Neuronal stem cell (in vitro differentiated cells): ENCODE measurements around the gene FAM120B.

Source experiments
- DNase-seq: peaks from one replicate; pipeline ENCODE4 v3.0.0-alpha.2; 2013; ENCODE audit warnings: low spot score
- H2AFZ ChIP-seq: one replicate; pipeline ENCODE4 v1.6.1; 2013; ENCODE audit warnings: mild to moderate bottlenecking, low read length, inconsistent platforms
- H2AK5ac ChIP-seq: 2 replicates; pipeline ENCODE4 v1.6.1; 2013; ENCODE audit warnings: low read depth, mild to moderate bottlenecking, inconsistent platforms, low read length, moderate library complexity, mixed read lengths
- H2BK120ac ChIP-seq: 2 replicates; pipeline ENCODE4 v1.6.1; 2013; ENCODE audit warnings: low read depth, mild to moderate bottlenecking, inconsistent platforms, low read length, moderate library complexity, mixed read lengths
- H2BK12ac ChIP-seq: one replicate; pipeline ENCODE4 v1.6.1; 2013; ENCODE audit warnings: low read length, inconsistent platforms
- H2BK15ac ChIP-seq: 2 replicates; pipeline ENCODE4 v1.6.1; 2013; ENCODE audit warnings: mild to moderate bottlenecking, low read length, inconsistent platforms, mixed read lengths
- H2BK5ac ChIP-seq: one replicate; pipeline ENCODE4 v1.6.1; 2013; ENCODE audit warnings: inconsistent platforms, mild to moderate bottlenecking, low read length, moderate library complexity
- H3K14ac ChIP-seq: one replicate; pipeline ENCODE4 v1.6.1; 2013; ENCODE audit warnings: low read length, inconsistent platforms
- H3K18ac ChIP-seq: 2 replicates; pipeline ENCODE4 v1.6.1; 2013; ENCODE audit warnings: low read length, inconsistent platforms
- H3K23ac ChIP-seq: 2 replicates; pipeline ENCODE4 v1.6.1; 2013; ENCODE audit warnings: low read depth, mild to moderate bottlenecking, mixed read lengths, low read length, inconsistent platforms; ENCODE audit not compliant: poor library complexity
- H3K27ac ChIP-seq: replicated peaks from 3 replicates; pipeline ENCODE4 v1.5.1; 2013; ENCODE audit warnings: low read length, inconsistent platforms
- H3K27me3 ChIP-seq, 3 experiments: 2 replicates each; pipeline ENCODE4 v1.6.1; 2013; ENCODE audit warnings: low read length in 3 of 3, mild to moderate bottlenecking in 2 of 3, inconsistent platforms in 1 of 3, low read depth in 1 of 3, mixed read lengths in 1 of 3, moderate library complexity in 1 of 3; ENCODE audit not compliant: control insufficient read depth in 3 of 3, insufficient read depth in 3 of 3
- H3K36me3 ChIP-seq, 2 donors: replicated peaks in 1 of 2; 2 replicates each; pipeline ENCODE4 v1.6.1; 2013; ENCODE audit warnings: low read length in 2 of 2; ENCODE audit not compliant: control insufficient read depth in 2 of 2, insufficient read depth in 2 of 2
- H3K4ac ChIP-seq: 2 replicates; pipeline ENCODE4 v1.6.1; 2013; ENCODE audit warnings: inconsistent platforms, mild to moderate bottlenecking, low read length, moderate library complexity
- H3K4me1 ChIP-seq, 2 donors: 1 replicate in 1 of 2; 2 replicates in 1 of 2; pipeline ENCODE4 v1.6.1; 2013; ENCODE audit warnings: low read length in 2 of 2, low read depth in 1 of 2; ENCODE audit not compliant: control insufficient read depth in 2 of 2, insufficient read depth in 1 of 2
- H3K4me2 ChIP-seq: one replicate; pipeline ENCODE4 v1.6.1; 2013; ENCODE audit warnings: mild to moderate bottlenecking, low read length, inconsistent platforms; ENCODE audit not compliant: insufficient read depth, poor library complexity, severe bottlenecking
- H3K4me3 ChIP-seq, 2 donors: 2 replicates each; pipeline ENCODE4 v1.5.1; 2013; ENCODE audit warnings: low read length in 2 of 2, mild to moderate bottlenecking in 2 of 2, inconsistent platforms in 1 of 2, moderate library complexity in 1 of 2
- H3K79me1 ChIP-seq: one replicate; pipeline ENCODE4 v1.6.1; 2013; ENCODE audit warnings: low read depth, mild to moderate bottlenecking, inconsistent platforms, low read length, moderate library complexity
- H3K9ac ChIP-seq: one replicate; pipeline ENCODE4 v1.6.1; 2013; ENCODE audit warnings: mild to moderate bottlenecking, low read depth, low read length, inconsistent platforms; ENCODE audit not compliant: poor library complexity
- H3K9me3 ChIP-seq, 2 donors: replicated peaks in 1 of 2; 2 replicates each; pipeline versions ENCODE3 to v1.6.1; 2013; ENCODE audit warnings: low read length in 2 of 2, mild to moderate bottlenecking in 2 of 2, inconsistent platforms in 1 of 2, low read depth in 1 of 2, mixed read lengths in 1 of 2, moderate library complexity in 1 of 2; ENCODE audit not compliant: control insufficient read depth in 2 of 2, insufficient read depth in 1 of 2
- H4K8ac ChIP-seq: one replicate; pipeline ENCODE4 v1.6.1; 2013; ENCODE audit warnings: low read depth, mild to moderate bottlenecking, inconsistent platforms, low read length, moderate library complexity
- H4K91ac ChIP-seq: one replicate; pipeline ENCODE4 v1.6.1; 2013; ENCODE audit warnings: low read length, low read depth, mild to moderate bottlenecking, inconsistent platforms; ENCODE audit not compliant: poor library complexity
- WGBS, 2 donors: extraction: QIAGEN DNeasy Blood & Tissue Kit; methylation state at CpG; one replicate each; pipeline ENCODE4 v1.1.7; 2013; ENCODE audit warnings: missing lambda C conversion rate in 2 of 2, mixed read lengths in 1 of 2; ENCODE audit not compliant: insufficient read length in 2 of 2, insufficient replicate concordance in 1 of 2; ENCODE audit errors: extremely low coverage in 2 of 2; 5-methylcytosine and 5-hydroxymethylcytosine counted together

Gene FAM120B

DNA sequence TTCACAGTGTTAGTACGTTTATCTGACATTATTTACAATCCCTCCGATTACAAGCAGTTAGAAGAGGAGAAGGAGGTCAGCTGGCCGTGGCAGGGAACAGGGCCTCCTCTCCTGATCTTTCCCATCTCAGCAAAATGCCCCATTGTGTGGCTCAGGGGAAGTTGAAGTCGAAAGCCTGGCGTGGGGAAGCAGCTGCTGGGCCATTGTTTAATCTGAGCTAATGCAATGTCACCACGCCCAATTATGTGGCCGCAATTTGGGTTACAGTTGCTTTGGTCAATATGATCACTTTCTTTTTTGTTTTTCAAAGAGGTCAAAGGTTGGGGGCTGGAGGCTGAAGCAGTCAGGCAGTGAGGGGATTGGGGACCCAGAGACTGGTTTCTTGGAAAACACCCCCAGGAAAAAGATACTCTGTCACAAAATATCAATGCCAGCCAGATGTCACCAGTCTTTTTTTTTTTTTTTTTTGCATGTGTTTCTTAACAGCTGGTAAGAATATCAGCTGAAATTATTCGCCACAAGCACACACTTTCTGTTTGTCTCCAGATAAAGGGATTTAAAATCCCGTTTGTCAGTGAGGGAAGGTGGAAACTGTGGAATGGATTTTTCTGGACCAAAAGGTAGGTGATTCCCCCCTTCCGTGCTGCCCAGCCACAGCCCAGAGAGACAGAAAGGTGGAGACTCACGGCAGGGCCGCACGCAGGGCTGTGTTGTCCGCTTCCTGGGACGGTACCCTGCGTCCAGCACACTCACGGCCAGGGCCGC is 40.3 kb upstream of the FAM120B start:
- DNase-seq, result no peak
- no peak overlapping the region for H2BK5ac ChIP-seq
- no peak overlapping the region for H2BK120ac ChIP-seq
- no peaks in the 10 kb centered on the region for H3K36me3 ChIP-seq
- H3K79me1 ChIP-seq, result peaks cover 1% of the 10 kb centered on the region
- H3K18ac ChIP-seq, result peak overlapping the region; percentile 74
- H3K23ac ChIP-seq, result no peak overlapping the region
- no peaks in the 10 kb centered on the region for H3K9me3 ChIP-seq
- H2AFZ ChIP-seq, result peak overlapping the region; percentile 82
- H3K14ac ChIP-seq, result no peak overlapping the region
- H2AK5ac ChIP-seq, result no peak overlapping the region
- no peak overlapping the region for H3K4me3 ChIP-seq
- no peak overlapping the region for H4K8ac ChIP-seq
- H3K9ac ChIP-seq, result no peak overlapping the region
- WGBS, 2 donors, result no CpG with 5 or more reads among the region's 18 CpGs
- no peaks in the 10 kb centered on the region for H3K27me3 ChIP-seq
- H4K91ac ChIP-seq, result no peak overlapping the region
- no peak overlapping the region for H2BK12ac ChIP-seq
- H3K4ac ChIP-seq, result no peak overlapping the region
- H3K4me2 ChIP-seq, result no peak overlapping the region
- H3K4me1 ChIP-seq, result peaks cover 26 to 34% of the 10 kb centered on the region in 2 donors
- no peak overlapping the region for H3K27ac ChIP-seq
- no peak overlapping the region for H2BK15ac ChIP-seq

DNA sequence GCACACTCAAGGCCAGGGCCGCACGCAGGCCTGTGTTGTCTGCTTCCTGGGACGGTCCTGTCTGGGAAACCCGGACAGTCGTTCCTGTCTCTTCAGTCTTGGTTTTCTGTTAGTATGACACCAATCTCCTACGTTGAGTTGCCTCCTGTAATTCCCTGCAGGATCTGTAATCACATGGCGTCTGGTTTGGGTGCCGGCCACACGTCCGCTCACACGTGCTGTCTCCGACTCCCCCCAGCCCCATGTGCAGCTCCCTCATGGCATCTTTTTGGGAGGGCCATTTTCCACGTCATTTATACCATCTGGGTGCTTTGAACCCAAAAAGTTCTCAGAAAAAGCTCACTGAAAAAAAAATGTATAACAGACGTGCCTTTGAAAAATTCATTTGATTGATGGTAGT is 38.9 kb upstream of the FAM120B start:
- H3K4me3 ChIP-seq, result no peak overlapping the region
- H3K9ac ChIP-seq, result no peak overlapping the region
- no peaks in the 10 kb centered on the region for H3K27me3 ChIP-seq
- H3K79me1 ChIP-seq, result peaks cover 1% of the 10 kb centered on the region
- peak overlapping the region; percentile 77 for H2BK15ac ChIP-seq
- H3K18ac ChIP-seq, result peak overlapping the region; percentile 24
- H3K23ac ChIP-seq, result no peak overlapping the region
- H4K91ac ChIP-seq, result no peak overlapping the region
- H3K4me1 ChIP-seq, result peaks cover 26 to 34% of the 10 kb centered on the region in 2 donors
- peak overlapping the region; percentile 67 for H2AK5ac ChIP-seq
- no peak overlapping the region for H2AFZ ChIP-seq
- no peak overlapping the region for H2BK12ac ChIP-seq
- H3K9me3 ChIP-seq, result no peaks in the 10 kb centered on the region
- H2BK5ac ChIP-seq, result peak overlapping the region; percentile 95
- WGBS, 2 donors, result no CpG with 5 or more reads among the region's 14 CpGs
- no peak overlapping the region for H3K14ac ChIP-seq
- H3K4ac ChIP-seq, result no peak overlapping the region
- H4K8ac ChIP-seq, result no peak overlapping the region
- H2BK120ac ChIP-seq, result peak overlapping the region; percentile 51
- H3K36me3 ChIP-seq, result no peaks in the 10 kb centered on the region
- no peak overlapping the region for H3K27ac ChIP-seq
- no peak for DNase-seq
- no peak overlapping the region for H3K4me2 ChIP-seq

DNA sequence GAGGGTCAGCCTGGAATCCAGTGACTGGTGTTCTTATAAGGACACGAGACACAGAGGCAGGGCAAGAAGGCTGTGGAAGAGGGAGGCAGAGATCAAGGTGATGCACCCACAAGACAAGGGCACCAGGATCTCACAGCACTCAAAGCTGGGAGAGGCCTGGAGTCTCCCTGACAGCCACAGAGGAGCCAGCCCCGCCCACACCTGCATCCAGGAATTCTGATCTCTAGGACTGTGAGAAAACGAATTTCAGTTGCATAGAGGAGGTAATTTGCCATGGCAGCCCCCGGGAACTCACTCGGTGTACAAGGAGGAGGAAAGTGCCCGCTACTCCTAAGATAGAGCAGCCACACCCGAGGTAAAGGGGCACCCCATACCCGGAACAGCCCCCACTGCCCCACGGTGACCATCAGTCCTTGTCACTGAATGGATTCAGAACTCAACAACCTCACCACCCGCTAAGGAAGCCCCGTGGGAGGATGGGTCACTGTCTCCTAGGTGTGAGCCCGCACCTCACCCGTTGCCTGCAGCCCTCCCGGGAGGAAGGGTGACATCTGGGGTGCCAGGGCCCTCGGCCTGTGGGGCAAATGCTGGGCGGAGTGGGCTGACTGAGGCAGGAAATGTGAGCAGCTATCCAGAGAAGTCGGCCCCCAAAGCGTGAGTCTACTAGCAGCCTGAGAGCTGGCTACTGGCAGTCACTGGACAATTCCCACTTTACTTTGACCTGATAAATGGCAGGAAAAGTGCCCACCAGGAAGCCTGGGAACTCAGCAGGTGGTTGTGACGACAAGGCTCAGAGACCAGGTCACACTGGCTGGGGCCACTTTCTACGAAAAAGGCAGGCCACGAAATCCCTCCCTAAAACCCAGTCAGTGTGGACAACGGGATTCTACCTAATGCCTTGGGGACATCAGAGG is 38.1 kb upstream of the FAM120B start:
- no peak overlapping the region for H3K14ac ChIP-seq
- H2BK120ac ChIP-seq, result no peak overlapping the region
- peak overlapping the region; percentile 93 for H2BK15ac ChIP-seq
- peaks cover 26 to 31% of the 10 kb centered on the region in 2 donors for H3K4me1 ChIP-seq
- DNase-seq, result no peak
- no peak overlapping the region for H3K9ac ChIP-seq
- H2AFZ ChIP-seq, result no peak overlapping the region
- H4K91ac ChIP-seq, result no peak overlapping the region
- H4K8ac ChIP-seq, result no peak overlapping the region
- H2BK5ac ChIP-seq, result peak overlapping the region; percentile 95
- no peaks in the 10 kb centered on the region for H3K27me3 ChIP-seq
- peak overlapping the region; percentile 67 for H2AK5ac ChIP-seq
- H3K4me2 ChIP-seq, result no peak overlapping the region
- no peak overlapping the region for H3K4ac ChIP-seq
- H3K4me3 ChIP-seq, result no peak overlapping the region
- H3K27ac ChIP-seq, result no peak overlapping the region
- peaks cover 1% of the 10 kb centered on the region for H3K79me1 ChIP-seq
- H3K9me3 ChIP-seq, result no peaks in the 10 kb centered on the region
- H3K23ac ChIP-seq, result no peak overlapping the region
- WGBS, 2 donors, result no CpG with 5 or more reads among the region's 22 CpGs
- no peaks in the 10 kb centered on the region for H3K36me3 ChIP-seq
- H2BK12ac ChIP-seq, result peak overlapping the region; percentile 85
- H3K18ac ChIP-seq, result peak overlapping the region; percentile 51
